GM23248 (cell line): ENCODE data around the gene BST2. TPM values are rescaled to one million over a fixed set of nuclear protein-coding genes. Genes with fewer than 3 reads are reported as not detected.
A peak's percentile ranks its signal among the peaks of the same experiment; 100 is the strongest.

Source experiments
- DNase-seq: peaks from one replicate; pipeline ENCODE4 v3.0.0-alpha.2; 2015
- H2AFZ ChIP-seq: fragments of 200-600 bp; sonication (generic); 2 replicates; pipeline ENCODE4 v1.6.1; 2016; ENCODE audit warnings: antibody characterized with exemption
- H3F3A ChIP-seq: fragments of 200-600 bp; sonication (generic); 2 replicates; pipeline ENCODE4 v1.6.1; 2016; ENCODE audit warnings: mild to moderate bottlenecking, antibody characterized with exemption, mixed run types; ENCODE audit not compliant: insufficient read depth
- H3K27ac ChIP-seq: fragments of 200-600 bp; sonication (generic); 2 replicates; pipeline ENCODE4 v1.5.1; 2016; ENCODE audit warnings: mild to moderate bottlenecking
- H3K27me3 ChIP-seq: fragments of 200-600 bp; sonication (generic); replicated peaks from 2 replicates; pipeline ENCODE4 v1.6.1; 2016; ENCODE audit warnings: mild to moderate bottlenecking; ENCODE audit not compliant: insufficient read depth
- H3K36me3 ChIP-seq: fragments of 200-600 bp; sonication (generic); 2 replicates; pipeline ENCODE4 v1.6.1; 2016; ENCODE audit warnings: low read depth, mild to moderate bottlenecking
- H3K4me1 ChIP-seq: fragments of 200-600 bp; sonication (generic); 2 replicates; pipeline ENCODE4 v1.6.1; 2016; ENCODE audit warnings: mild to moderate bottlenecking; ENCODE audit not compliant: insufficient read depth
- H3K4me2 ChIP-seq: fragments of 200-600 bp; sonication (generic); one replicate; pipeline ENCODE4 v1.6.1; 2016; ENCODE audit warnings: mild to moderate bottlenecking; ENCODE audit not compliant: unreplicated experiment
- H3K4me3 ChIP-seq: fragments of 200-600 bp; sonication (generic); 2 replicates; pipeline ENCODE4 v1.5.1; 2016; ENCODE audit warnings: mild to moderate bottlenecking
- H3K79me2 ChIP-seq: fragments of 200-600 bp; sonication (generic); 2 replicates; pipeline ENCODE4 v1.6.1; 2016; ENCODE audit warnings: mild to moderate bottlenecking; ENCODE audit not compliant: insufficient read depth
- H3K9ac ChIP-seq: fragments of 200-600 bp; sonication (generic); 2 replicates; pipeline ENCODE4 v1.6.1; 2016; ENCODE audit warnings: mild to moderate bottlenecking
- H3K9me2 ChIP-seq: fragments of 200-600 bp; sonication (generic); 2 replicates; pipeline ENCODE4 v1.6.1; 2016; ENCODE audit warnings: mixed run types, mild to moderate bottlenecking, moderate library complexity; ENCODE audit not compliant: insufficient read depth
- H3K9me3 ChIP-seq: fragments of 200-600 bp; sonication (generic); one replicate; pipeline ENCODE4 v1.6.1; 2017; ENCODE audit warnings: low read depth
- H4K20me1 ChIP-seq: fragments of 200-600 bp; sonication (generic); 2 replicates; pipeline ENCODE4 v1.6.0; 2016; ENCODE audit not compliant: insufficient read depth
- EZH2 ChIP-seq: fragments of 200-600 bp; sonication (generic); IDR thresholded peaks from 2 replicates; pipeline ENCODE4 v1.6.1; 2018; ENCODE audit warnings: antibody characterized with exemption, mild to moderate bottlenecking; ENCODE audit not compliant: insufficient read depth, poor library complexity, severe bottlenecking
- EZH2phosphoT487 ChIP-seq: fragments of 200-600 bp; sonication (generic); IDR thresholded peaks from 2 replicates; pipeline ENCODE4 v1.6.1; 2018; ENCODE audit warnings: antibody characterized with exemption, moderate library complexity, mild to moderate bottlenecking, low read depth; ENCODE audit not compliant: insufficient read depth
- WGBS, 2 experiments: methylation state at CpG; one replicate each; pipeline ENCODE4 v1.1.6; 2015 to 2017; ENCODE audit warnings: low lambda C conversion rate in 2 of 2, low coverage in 1 of 2; ENCODE audit errors: missing lambda C conversion rate in 2 of 2; 5-methylcytosine and 5-hydroxymethylcytosine counted together
- in situ Hi-C: fragments of 300-500 bp; cut with MboI; formaldehyde crosslinking; loops from 2 replicates; pipeline ENCODE4 v1.15.0; 2020
- polyA plus RNA-seq: library from polyadenylated mRNA; unstranded; fragments of >200 nt; fragmentation: Nextera tagmentation; extraction: Ambion mirVana; gene quantifications from 2 replicates; pipeline ENCODE4 v1.2.1, GENCODE V29; 2016
- total RNA-seq: library from RNA; depleted of rRNA; stranded (reverse); fragments of >200 nt; shearing (Covaris generic); gene quantifications from 2 replicates; pipeline ENCODE4 v1.2.3, GENCODE V29; 2014

The BST2 gene
- total and polyA plus RNA-seq, 2 experiments from 2014 or later: 0.75 TPM; not detected in 1

DNA sequence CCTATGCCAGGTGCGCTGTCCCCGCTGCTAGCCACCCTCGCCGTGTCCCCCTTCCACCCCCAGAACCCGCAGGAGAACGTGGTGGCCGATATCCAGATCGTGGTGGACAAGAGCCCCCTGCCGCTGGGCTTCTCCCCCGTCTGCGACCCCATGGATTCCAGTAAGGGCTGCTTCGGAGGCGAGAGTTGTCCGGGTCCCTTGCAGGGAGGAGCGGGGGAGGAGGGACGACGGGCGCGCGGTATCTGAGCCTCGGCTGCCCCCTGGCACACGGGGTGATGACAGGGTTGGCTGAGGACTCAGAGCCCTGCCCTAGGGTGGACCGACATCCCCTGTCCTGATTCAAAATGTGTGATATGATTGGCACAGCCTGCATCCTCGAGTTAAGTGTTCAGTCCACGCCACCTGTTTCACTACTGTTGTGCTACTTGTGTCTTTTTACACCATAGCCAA lies 15.1 kb upstream of the BST2 start:
- Histone ChIP-seq H3F3A (0 out of 2 replicates have a peak, but pooled peaks cover 8% of the 10 kb centered on the region), H3K4me2 (peak overlapping the region; percentile 75), H3K9me3 (no peaks in the 10 kb centered on the region), H3K9me2 (no peaks in the 10 kb centered on the region), H3K36me3 (no peaks in the 10 kb centered on the region), H3K4me1 (peaks cover under 1% of the 10 kb centered on the region; the same call in 1 of the 2 replicates), H3K4me3 (peak overlapping the region; percentile 81), H3K27me3 (no peaks in the 10 kb centered on the region), H2AFZ (peak overlapping the region; percentile 94), H3K27ac (no peak overlapping the region), H3K79me2 (no peaks in the 10 kb centered on the region), H4K20me1 (no peaks in the 10 kb centered on the region), H3K9ac (peak overlapping the region; percentile 65)
- TF ChIP-seq EZH2phosphoT487: no peak
- TF ChIP-seq EZH2: no peak
- peak; percentile 50 for DNase-seq
- WGBS, 2 experiments: 7 to 11% methylated on average over 25 of the region's 25 CpGs
- in situ Hi-C loops: no loop called here

DNA sequence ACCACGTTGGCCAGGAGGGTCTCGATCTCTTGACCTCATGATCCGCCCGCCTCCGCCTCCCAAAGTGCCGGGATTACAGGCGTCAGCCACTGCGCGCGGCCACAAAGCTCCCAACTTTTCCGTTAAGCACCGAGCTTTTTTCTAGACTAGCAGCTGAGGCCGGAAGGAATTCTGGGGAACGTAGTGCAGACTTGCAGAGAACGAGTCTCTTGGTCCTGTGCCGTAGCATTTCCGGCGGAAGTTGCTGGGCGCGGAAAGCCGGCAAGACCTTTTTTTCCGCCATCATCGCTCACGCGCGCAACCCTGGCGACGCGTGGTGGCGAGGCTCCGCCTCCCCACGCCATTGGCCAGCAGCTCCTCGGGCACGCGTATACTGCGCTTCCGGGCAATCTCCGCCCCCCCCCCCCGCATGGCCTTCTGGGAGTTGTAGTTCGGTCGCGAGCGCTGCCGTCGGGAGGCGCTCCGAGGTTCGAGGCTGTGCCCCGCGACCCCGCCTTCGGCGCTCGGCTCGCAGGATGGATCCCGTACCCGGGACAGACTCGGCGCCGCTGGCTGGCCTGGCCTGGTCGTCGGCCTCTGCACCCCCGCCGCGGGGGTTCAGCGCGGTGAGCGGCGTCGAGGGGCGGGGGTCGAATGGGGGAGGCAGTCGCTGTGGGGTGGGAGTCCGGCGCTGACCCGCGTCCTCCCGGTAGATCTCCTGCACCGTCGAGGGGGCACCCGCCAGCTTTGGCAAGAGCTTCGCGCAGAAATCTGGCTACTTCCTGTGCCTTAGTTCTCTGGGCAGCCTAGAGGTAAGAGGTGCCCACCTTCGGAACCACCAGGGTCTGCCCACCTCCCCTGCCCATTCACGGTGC lies 14.4 kb upstream of the BST2 start, which contains the start of gene MVB12A:
Gene MVB12A (plus strand): TSS at position 427 of the 854 bp plus-strand sequence. CDS start 89 bp downstream, at position 516.
- Histone ChIP-seq H3K27ac (peak within 1 kb of the TSS; percentile 85), H3K4me1 (peaks cover 3% of the 10 kb centered on the region; the same call in 1 of the 2 replicates), H3K4me2 (peak within 1 kb of the TSS; percentile 82), H3K27me3 (no peaks in the 10 kb centered on the region; the same call in 1 of the 2 replicates), H3F3A (0 out of 2 replicates have a peak, but pooled peaks cover 8% of the 10 kb centered on the region), H3K36me3 (no peaks in the 10 kb centered on the region), H3K4me3 (peak within 1 kb of the TSS; percentile 81), H3K9me2 (no peaks in the 10 kb centered on the region), H3K9ac (peak within 1 kb of the TSS; percentile 79), H2AFZ (peak within 1 kb of the TSS; percentile 96), H3K9me3 (no peaks in the 10 kb centered on the region), H3K79me2 (no peaks in the 10 kb centered on the region), H4K20me1 (no peaks in the 10 kb centered on the region)
- 2 to 3% methylated on average over 67 to 69 of the region's 85 CpGs for WGBS, 2 experiments
- DNase-seq: peak; percentile 99
- no peak for TF ChIP-seq EZH2phosphoT487
- TF ChIP-seq EZH2: no peak
- in situ Hi-C loops: no loop called here

DNA sequence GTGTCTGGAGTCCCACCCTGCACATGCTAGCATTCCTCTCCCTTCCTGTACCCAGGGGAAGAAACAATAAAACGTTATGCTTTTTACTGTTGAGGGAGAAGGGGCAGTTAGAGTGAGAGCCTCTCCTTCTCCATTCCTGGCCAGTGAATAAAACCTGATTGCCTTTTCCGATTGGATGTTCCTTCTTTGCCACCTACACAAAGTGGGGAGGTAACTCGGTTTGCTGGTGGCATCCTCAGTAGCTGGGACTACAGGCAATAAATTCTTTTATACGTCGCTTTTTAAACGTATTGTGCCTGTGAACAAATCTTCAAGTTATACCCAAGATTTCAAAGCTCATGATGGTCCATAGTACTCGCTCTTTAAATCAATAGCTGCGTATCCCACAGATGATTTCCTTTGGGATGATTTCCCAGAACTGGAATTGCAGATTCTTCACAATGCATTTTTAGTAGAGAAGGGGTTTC lies 13.8 kb upstream of the BST2 start:
- DNase-seq: peak; percentile 50
- no peaks in the 10 kb centered on the region for H3K36me3 ChIP-seq
- H3K9me3 ChIP-seq: no peaks in the 10 kb centered on the region
- H3F3A ChIP-seq: 0 out of 2 replicates have a peak, but pooled peaks cover 8% of the 10 kb centered on the region
- peak overlapping the region; percentile 82 for H3K4me2 ChIP-seq
- in situ Hi-C loops: no loop called here
- TF ChIP-seq EZH2 (no peak), EZH2phosphoT487 (no peak)
- peak overlapping the region; percentile 78 for H3K4me3 ChIP-seq
- H4K20me1 ChIP-seq: no peaks in the 10 kb centered on the region
- H3K4me1 ChIP-seq: peaks cover 3% of the 10 kb centered on the region; the same call in 1 of the 2 replicates
- peak overlapping the region; percentile 96 for H2AFZ ChIP-seq
- H3K79me2 ChIP-seq: no peaks in the 10 kb centered on the region
- no peaks in the 10 kb centered on the region for H3K9me2 ChIP-seq
- peak overlapping the region; percentile 79 for H3K9ac ChIP-seq
- peak overlapping the region; percentile 85 for H3K27ac ChIP-seq
- H3K27me3 ChIP-seq: no peaks in the 10 kb centered on the region; the same call in 1 of the 2 replicates
- WGBS, 2 experiments: 23 to 27% methylated on average over 8 of the region's 8 CpGs

DNA sequence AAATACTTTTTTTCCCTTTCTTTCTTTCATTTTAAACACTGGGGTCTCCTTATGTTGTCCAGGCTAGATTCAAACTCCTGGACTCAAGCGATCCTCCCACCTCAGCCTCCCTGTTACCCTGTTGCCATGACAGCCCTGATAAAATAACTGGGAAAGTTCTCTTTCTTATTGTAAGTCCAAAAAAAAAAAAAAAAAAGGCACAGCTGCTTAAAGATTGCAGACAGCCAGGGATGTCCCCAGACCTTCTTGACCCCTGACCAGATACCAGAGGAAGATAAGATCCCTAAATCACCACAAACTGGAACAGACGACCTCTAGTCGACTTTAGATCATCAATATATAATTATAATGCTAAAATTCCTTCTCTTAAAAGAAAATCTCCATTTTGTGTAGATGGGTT lies 13.3 kb upstream of the BST2 start:
- no peaks in the 10 kb centered on the region for H4K20me1 ChIP-seq

More for the DNA sequence above, 13.3 kb upstream of the BST2 start:
- in situ Hi-C loops: no loop called here
- Histone ChIP-seq H3K27me3 (no peaks in the 10 kb centered on the region; the same call in 1 of the 2 replicates), H3K9me3 (no peaks in the 10 kb centered on the region), H3F3A (0 out of 2 replicates have a peak, but pooled peaks cover 8% of the 10 kb centered on the region), H3K4me1 (peaks cover 3% of the 10 kb centered on the region; the same call in 1 of the 2 replicates), H3K4me3 (peak overlapping the region; percentile 78), H3K9me2 (no peaks in the 10 kb centered on the region), H3K79me2 (no peaks in the 10 kb centered on the region), H3K9ac (peak overlapping the region; percentile 79), H3K27ac (peak overlapping the region; percentile 85), H3K36me3 (no peaks in the 10 kb centered on the region), H2AFZ (peak overlapping the region; percentile 96), H3K4me2 (peak overlapping the region; percentile 82)
- DNase-seq: no peak
- TF ChIP-seq EZH2phosphoT487: no peak
- TF ChIP-seq EZH2: no peak
- 30 to 41% methylated on average over 3 of the region's 3 CpGs for WGBS, 2 experiments
